ENCODE data around the gene FCSK. TPM values are rescaled to one million over a fixed set of nuclear protein-coding genes. Genes with fewer than 3 reads are reported as not detected.
A peak's percentile ranks its signal among the peaks of the same experiment; 100 is the strongest.

The FCSK gene
- total and polyA plus RNA-seq, 10 of the 15 experiments (the other 5 are each of a cell fraction or from before 2014, with no cell fraction given), result 0.60 to 17.6 (median 7.4) TPM

DNA sequence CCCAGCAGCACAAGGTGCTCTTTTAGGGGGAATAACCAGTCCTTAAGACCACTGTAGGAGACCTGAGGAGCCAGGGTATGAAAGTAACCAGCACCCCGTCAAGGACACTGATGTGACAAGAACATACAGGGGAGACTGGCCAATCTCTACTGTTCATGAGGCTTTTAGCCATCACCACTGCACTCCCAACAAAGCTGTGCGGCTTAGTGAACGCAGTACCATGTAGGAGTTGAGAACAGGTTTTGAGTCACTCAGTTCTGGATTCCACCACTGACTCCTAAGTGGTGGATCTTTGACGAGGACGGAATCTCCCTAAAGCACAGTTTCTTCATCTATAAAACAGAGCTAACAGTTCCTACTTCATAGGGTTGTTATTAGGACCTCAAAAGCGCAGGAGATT, 42.1 kb downstream of the FCSK start (continued):
- no peak for TF ChIP-seq SKIL (IDR thresholded peaks at IDR 0.05; ENCODE audit: low read depth, poor library complexity, severe bottlenecking)
- TF ChIP-seq PAX5 (IDR thresholded peaks at IDR 0.05; ENCODE audit: borderline replicate concordance, low read depth, low read length), result no peak

GRCh38 chr16:70508752-70509151, 54.4 kb downstream of the FCSK start:
- intact Hi-C loops (cut with micrococcal nuclease; ENCODE audit: unreplicated experiment) (loop anchor here (1.0 kb wide), 1 partner anchor 145 kb away; no protein-coding TSS in a partner anchor), in situ Hi-C loops (cut with MboI) (no loop called here)
- ChIA-PET SMC1A (ENCODE audit: uncharacterized antibody, unreplicated experiment) (interaction anchor here (0.5 to 1.8 kb wide), 16 partner anchors 10 to 144 kb away, joined by 3 to 11 read pairs (median 3); no protein-coding TSS in a partner anchor), RAD21 (ENCODE audit: unreplicated experiment) (interaction anchor here (0.6 to 1.6 kb wide), 15 partner anchors 11 to 263 kb away, joined by 3 to 9 read pairs (median 3); partner anchors contain the start of gene ST3GAL2), CTCF (interaction anchor here (0.6 to 2.0 kb wide), 29 partner anchors 9 to 263 kb away, joined by 3 to 9 read pairs (median 4); partner anchors contain the start of genes COG4, DDX19A and SF3B3), POLR2A (interaction anchor here (1.1 to 1.7 kb wide), 3 partner anchors 53 to 142 kb away, joined by 3 to 4 read pairs (median 3); no protein-coding TSS in a partner anchor)
- 10% methylated on average over 5 of the region's 5 CpGs for WGBS (ENCODE audit: insufficient coverage, insufficient replicate concordance, low lambda C conversion rate, missing lambda C conversion rate)
- Histone ChIP-seq H3K4me2 (ENCODE audit: control insufficient read depth, insufficient read depth) (no peak overlapping the region), H3K27ac (ENCODE audit: control insufficient read depth, insufficient read depth) (no peak overlapping the region), H3K79me2 (ENCODE audit: control insufficient read depth, insufficient read depth, low read length) (no peaks in the 10 kb centered on the region), H3K9ac (ENCODE audit: control insufficient read depth, insufficient read depth, low read length) (no peak overlapping the region), H3K9me3 (replicated peaks; ENCODE audit: control insufficient read depth, insufficient read depth, low read length) (no peaks in the 10 kb centered on the region), H4K20me1 (ENCODE audit: control insufficient read depth, insufficient read depth) (no peaks in the 10 kb centered on the region), H3K4me1 (ENCODE audit: control insufficient read depth, insufficient read depth, low read length) (no peaks in the 10 kb centered on the region), H2AFZ (ENCODE audit: control insufficient read depth, low read depth, low read length) (no peak overlapping the region), H3K36me3 (ENCODE audit: control insufficient read depth in 2 of 2, insufficient read depth in 2 of 2, low read length in 1 of 2) (peaks cover 4 to 15% of the 10 kb centered on the region in 2 experiments), H3K4me3 (no peak overlapping the region), H3K27me3 (replicated peaks in 1 of 2; ENCODE audit: control insufficient read depth in 2 of 2, insufficient read depth in 2 of 2, low read length in 1 of 2) (no peaks in the 10 kb centered on the region)
- TF ChIP-seq YY1 (IDR thresholded peaks at IDR 0.05; ENCODE audit: low read depth, low read length), result no peak
- TF ChIP-seq NRF1 (conservative IDR thresholded peaks at IDR 0.05; ENCODE audit: low read depth, low read length), result no peak
- TF ChIP-seq, protein P1, sequence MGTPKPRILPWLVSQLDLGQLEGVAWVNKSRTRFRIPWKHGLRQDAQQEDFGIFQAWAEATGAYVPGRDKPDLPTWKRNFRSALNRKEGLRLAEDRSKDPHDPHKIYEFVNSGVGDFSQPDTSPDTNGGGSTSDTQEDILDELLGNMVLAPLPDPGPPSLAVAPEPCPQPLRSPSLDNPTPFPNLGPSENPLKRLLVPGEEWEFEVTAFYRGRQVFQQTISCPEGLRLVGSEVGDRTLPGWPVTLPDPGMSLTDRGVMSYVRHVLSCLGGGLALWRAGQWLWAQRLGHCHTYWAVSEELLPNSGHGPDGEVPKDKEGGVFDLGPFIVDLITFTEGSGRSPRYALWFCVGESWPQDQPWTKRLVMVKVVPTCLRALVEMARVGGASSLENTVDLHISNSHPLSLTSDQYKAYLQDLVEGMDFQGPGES (IDR thresholded peaks at IDR 0.05), result no peak
- no peak for TF ChIP-seq GATAD2B (conservative IDR thresholded peaks at IDR 0.05; ENCODE audit: low read depth)
- TF ChIP-seq POLR2AphosphoS2 (IDR thresholded peaks at IDR 0.05; ENCODE audit: low read depth, low read length), result no peak
- TF ChIP-seq SUPT20H (IDR thresholded peaks at IDR 0.05; ENCODE audit: borderline replicate concordance, control insufficient read depth, low read depth, low read length), result no peak
- peak; percentile 23; the same call in 1 of the 2 replicates for TF ChIP-seq SMC3 (IDR thresholded peaks at IDR 0.05; ENCODE audit: borderline replicate concordance, low read length)
- TF ChIP-seq, protein P2, sequence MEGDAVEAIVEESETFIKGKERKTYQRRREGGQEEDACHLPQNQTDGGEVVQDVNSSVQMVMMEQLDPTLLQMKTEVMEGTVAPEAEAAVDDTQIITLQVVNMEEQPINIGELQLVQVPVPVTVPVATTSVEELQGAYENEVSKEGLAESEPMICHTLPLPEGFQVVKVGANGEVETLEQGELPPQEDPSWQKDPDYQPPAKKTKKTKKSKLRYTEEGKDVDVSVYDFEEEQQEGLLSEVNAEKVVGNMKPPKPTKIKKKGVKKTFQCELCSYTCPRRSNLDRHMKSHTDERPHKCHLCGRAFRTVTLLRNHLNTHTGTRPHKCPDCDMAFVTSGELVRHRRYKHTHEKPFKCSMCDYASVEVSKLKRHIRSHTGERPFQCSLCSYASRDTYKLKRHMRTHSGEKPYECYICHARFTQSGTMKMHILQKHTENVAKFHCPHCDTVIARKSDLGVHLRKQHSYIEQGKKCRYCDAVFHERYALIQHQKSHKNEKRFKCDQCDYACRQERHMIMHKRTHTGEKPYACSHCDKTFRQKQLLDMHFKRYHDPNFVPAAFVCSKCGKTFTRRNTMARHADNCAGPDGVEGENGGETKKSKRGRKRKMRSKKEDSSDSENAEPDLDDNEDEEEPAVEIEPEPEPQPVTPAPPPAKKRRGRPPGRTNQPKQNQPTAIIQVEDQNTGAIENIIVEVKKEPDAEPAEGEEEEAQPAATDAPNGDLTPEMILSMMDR (IDR thresholded peaks at IDR 0.05 in 2 of 3, conservative IDR thresholded peaks at IDR 0.05 in 1 of 3; ENCODE audit: control insufficient read depth in 2 of 3, extremely low read depth in 1 of 3, insufficient read depth in 1 of 3, low read depth in 3 of 3, low read length in 3 of 3), result peak in 2 of 3 experiments; percentile 28 to 55; a peak in 3 of 6 replicates
- no peak for TF ChIP-seq SP1 (IDR thresholded peaks at IDR 0.05; ENCODE audit: low read depth, low read length)
- TF ChIP-seq, protein P3, sequence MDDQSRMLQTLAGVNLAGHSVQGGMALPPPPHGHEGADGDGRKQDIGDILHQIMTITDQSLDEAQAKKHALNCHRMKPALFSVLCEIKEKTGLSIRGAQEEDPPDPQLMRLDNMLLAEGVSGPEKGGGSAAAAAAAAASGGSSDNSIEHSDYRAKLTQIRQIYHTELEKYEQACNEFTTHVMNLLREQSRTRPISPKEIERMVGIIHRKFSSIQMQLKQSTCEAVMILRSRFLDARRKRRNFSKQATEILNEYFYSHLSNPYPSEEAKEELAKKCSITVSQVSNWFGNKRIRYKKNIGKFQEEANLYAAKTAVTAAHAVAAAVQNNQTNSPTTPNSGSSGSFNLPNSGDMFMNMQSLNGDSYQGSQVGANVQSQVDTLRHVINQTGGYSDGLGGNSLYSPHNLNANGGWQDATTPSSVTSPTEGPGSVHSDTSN (IDR thresholded peaks at IDR 0.05; ENCODE audit: insufficient replicate concordance, low read depth, low read length), result no peak
- peak; percentile 34; the same call in 1 of the 2 replicates for TF ChIP-seq RAD21 (IDR thresholded peaks at IDR 0.05; ENCODE audit: insufficient read depth, low read depth, low read length)
- DNase-seq (ENCODE audit: low read depth, low spot score) (no peak), FAIRE-seq (peak; percentile 97), ATAC-seq (peak; percentile 94)
- TSS peak; percentile 65 for BruUV-seq (replicated peaks)
